Effector memory CD8-positive, alpha-beta T cell (primary cell): ENCODE results near the gene NDST1.

Source experiments
- ATAC-seq: fragments of 150-1000 bp; cut with Tn5 transposase; replicated peaks from 2 replicates; pipeline ENCODE4 v1.10.0; 2021; ENCODE audit warnings: mild to moderate bottlenecking, moderate library complexity
- DNase-seq, 3 experiments: peaks; one replicate each; pipeline ENCODE4 v3.0.0; 2021
- H3K27ac Mint-ChIP-seq, 2 donors: one replicate each; pipeline ENCODE4 v1.8.0; 2022; ENCODE audit warnings: mild to moderate bottlenecking in 2 of 2, mixed read lengths in 2 of 2, moderate library complexity in 2 of 2
- H3K27me3 Mint-ChIP-seq, 2 donors: one replicate each; pipeline ENCODE4 v1.8.0; 2022; ENCODE audit warnings: mixed read lengths in 2 of 2
- H3K36me3 Mint-ChIP-seq: one replicate; pipeline ENCODE4 v1.8.0; 2022; ENCODE audit warnings: mild to moderate bottlenecking, moderate library complexity, mixed read lengths; ENCODE audit not compliant: insufficient read depth
- H3K4me1 Mint-ChIP-seq, 2 donors: one replicate each; pipeline ENCODE4 v1.8.0; 2022; ENCODE audit warnings: low read depth in 2 of 2, mixed read lengths in 2 of 2
- H3K4me3 Mint-ChIP-seq, 2 donors: one replicate each; pipeline ENCODE4 v1.8.0; 2022; ENCODE audit warnings: mild to moderate bottlenecking in 2 of 2, mixed read lengths in 2 of 2, moderate library complexity in 2 of 2
- H3K9me3 Mint-ChIP-seq, 2 donors: one replicate each; pipeline ENCODE4 v1.8.0; 2022; ENCODE audit warnings: mixed read lengths in 2 of 2

NDST1 gene

DNA sequence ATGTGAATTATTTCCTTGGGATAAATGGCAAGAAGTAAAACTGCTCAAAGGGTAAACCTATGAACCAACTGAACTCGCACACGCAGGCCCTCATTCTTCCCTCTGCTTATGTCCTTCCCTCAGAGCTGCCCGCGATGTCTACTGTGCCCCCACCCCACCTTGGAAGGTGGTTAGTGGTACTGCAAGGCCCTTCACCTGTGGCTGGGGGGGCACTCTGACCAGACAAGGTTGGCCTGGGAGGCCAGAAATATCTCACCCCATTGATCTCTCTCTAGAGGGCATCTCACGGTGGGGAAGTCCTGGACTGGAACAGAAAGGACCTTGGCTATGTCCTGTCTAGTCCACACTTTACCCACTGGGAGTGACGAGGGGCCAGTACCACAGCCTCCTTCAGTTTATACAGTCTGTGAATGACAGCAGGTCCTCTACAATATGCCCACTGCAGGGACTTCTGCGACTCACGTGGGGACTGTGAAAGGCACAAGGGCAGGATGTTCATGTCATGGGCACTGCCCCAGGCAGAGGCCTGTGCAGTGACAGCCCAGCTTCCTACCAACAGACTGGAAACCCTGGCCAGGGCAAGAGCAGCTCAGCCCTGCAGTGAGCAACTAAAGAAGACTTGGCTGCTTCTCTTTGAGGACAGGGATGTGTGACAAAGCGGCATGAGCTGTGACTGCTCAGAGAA lies 75.8 kb downstream of the NDST1 start:
- Mint-ChIP-seq H3K4me3 (no peak overlapping the region), H3K36me3 (no peaks in the 10 kb centered on the region), H3K4me1 (no peaks in the 10 kb centered on the region), H3K27me3 (peaks cover 8 to 35% of the 10 kb centered on the region in 2 donors), H3K27ac (no peak overlapping the region), H3K9me3 (no peaks in the 10 kb centered on the region)
- DNase-seq (no peak), ATAC-seq (no peak)

DNA sequence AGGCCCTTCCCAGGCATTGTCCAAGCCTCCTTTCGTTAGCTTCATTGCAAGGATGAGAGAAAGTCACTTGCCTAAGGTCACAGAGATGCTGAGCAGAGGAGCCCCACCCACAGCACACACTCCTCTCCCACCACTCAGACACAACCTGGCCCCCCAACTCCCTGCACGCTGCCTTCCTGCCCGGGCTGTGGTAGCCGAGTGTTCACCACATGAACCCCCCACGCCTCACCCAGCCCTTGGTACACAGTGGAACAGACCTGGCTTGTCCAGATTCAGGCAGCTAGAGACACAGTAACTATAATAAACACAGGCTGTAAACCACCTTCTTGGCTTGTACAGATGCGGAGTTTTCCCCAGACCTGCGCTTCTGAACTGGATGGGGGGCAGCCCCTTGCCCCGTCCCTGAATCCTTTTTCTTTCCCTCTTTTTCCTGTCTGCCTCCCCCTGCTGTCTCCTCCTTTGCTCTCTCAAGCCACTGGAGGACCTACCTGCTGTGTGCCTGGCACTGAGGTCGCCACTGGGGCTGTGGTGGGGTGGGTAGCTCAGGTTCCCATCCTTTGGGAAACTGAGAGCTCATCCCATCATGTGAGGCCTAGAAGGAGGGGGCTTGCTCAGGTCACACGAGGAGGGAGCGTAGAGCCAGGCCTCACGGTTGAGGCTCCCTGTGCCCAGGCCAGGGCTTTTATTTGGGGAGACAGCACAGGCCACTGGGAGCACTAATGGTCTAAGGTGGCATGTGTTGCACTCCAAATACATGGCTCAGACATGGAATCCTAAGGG lies 76.8 kb downstream of the NDST1 start:
- Mint-ChIP-seq H3K36me3 (no peaks in the 10 kb centered on the region), H3K27ac (no peak overlapping the region), H3K4me3 (no peak overlapping the region), H3K27me3 (peaks cover 8 to 25% of the 10 kb centered on the region in 2 donors), H3K4me1 (no peaks in the 10 kb centered on the region), H3K9me3 (no peaks in the 10 kb centered on the region)
- ATAC-seq, result no peak
- no peak for DNase-seq

DNA sequence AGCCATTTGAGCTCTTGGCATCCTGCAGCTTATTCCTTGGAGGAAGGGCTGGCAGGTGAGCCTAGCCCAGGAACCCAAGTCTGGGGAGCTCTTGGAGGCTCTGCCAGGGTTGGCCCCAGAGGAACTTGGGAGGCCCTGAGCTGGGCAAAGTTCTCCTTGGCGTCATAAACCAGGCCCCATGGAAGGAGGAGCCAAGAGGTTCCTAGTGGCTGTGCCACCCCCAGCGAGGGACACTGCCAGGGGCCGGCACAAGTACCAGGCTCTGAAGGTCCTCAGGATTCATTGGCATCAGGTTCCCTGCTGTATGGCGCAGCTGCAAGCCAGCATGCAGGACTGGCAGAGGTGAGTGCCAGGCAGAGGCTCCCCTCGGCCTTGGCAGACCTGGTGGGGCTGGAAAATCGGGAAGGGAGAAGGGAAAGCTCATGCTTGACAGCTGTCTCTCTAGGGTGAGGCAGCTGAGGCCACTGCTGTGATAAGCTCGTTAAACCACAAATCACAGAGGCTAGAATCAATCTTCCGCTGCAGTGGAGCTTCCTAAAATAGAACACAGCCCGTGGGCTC lies 77.9 kb downstream of the NDST1 start:
- H3K36me3 Mint-ChIP-seq, result no peaks in the 10 kb centered on the region
- no peak overlapping the region for H3K27ac Mint-ChIP-seq
- H3K4me1 Mint-ChIP-seq, result no peaks in the 10 kb centered on the region
- ATAC-seq (no peak), DNase-seq (no peak)
- no peak overlapping the region for H3K4me3 Mint-ChIP-seq
- H3K27me3 Mint-ChIP-seq, result peaks cover 8 to 14% of the 10 kb centered on the region in 2 donors
- no peaks in the 10 kb centered on the region for H3K9me3 Mint-ChIP-seq

DNA sequence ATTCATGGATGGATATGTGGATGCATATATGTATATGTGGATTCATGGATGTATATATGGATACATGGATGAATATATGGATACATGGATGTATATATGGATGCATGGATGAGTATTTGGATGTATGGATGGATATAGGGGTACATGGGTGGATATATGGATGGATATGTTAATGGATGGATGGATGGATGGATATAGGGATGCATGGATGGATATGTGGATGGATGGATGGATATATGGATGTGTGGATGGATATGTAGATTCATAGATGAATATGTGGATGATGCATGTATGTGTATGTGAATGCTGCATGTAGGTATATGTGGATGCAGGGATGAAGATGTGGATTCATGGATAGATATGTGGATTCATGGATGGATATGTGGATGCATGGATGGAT lies 79.1 kb downstream of the NDST1 start:
- Mint-ChIP-seq H3K27me3 (peaks cover 2 to 4% of the 10 kb centered on the region in 2 donors), H3K4me1 (no peaks in the 10 kb centered on the region), H3K36me3 (no peaks in the 10 kb centered on the region), H3K27ac (no peak overlapping the region), H3K4me3 (no peak overlapping the region), H3K9me3 (no peaks in the 10 kb centered on the region)
- ATAC-seq, result no peak
- no peak for DNase-seq

DNA sequence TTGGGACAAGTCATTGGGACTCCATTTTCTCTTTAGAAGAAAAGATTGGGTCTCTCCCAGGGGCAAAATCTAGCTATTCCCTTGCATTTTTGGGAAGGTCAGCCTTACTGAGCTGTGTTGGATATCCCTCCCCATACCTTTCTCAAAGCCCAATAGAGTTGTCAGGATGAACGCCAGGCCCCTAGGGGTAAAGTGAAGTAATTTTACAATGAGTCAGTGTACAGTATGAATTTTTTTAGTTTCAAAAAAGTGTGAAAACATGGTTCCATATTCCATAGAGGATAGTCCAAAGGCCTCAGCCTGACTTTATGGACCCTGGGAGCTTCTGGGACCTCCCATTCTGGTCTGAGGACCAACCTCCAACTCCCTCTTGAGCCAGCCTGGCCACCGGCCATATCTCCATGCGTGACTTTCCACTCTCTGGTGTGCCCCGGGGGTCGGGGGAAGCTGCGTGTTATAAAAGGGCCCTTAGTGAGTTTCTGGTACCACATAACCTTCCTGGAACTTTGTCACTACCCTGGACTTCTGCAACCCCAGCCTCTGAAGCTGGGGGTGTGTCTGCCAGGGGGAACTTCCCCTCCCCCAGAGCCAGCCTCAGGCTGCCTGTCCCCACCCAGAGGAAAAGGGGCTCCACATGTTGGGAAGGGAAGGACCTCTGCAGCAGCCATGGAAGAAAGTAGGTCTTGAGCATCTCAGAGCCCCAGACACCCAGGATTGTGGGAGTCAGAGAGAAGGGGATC lies 80.1 kb downstream of the NDST1 start:
- Mint-ChIP-seq H3K4me1 (no peaks in the 10 kb centered on the region), H3K4me3 (no peak overlapping the region), H3K9me3 (no peaks in the 10 kb centered on the region), H3K27ac (no peak overlapping the region), H3K36me3 (no peaks in the 10 kb centered on the region), H3K27me3 (no peaks in the 10 kb centered on the region)
- ATAC-seq (no peak), DNase-seq (no peak)

DNA sequence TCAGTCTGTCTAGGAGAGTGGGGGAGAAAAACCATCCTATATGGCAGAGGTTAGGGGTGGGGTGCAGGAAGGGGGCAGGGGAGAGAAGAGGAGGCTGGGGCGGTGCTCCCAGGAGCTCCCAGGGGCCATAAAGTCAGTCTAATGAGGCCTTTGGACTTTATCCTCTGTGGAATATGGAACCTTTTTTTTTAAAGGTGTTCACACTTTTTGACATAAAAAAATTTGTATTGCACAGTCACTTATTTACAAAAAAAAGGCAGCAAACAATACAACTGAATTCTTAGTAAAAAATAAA lies 80.6 kb downstream of the NDST1 start:
- H3K27ac Mint-ChIP-seq, result no peak overlapping the region
- ATAC-seq (no peak), DNase-seq (no peak)
- no peaks in the 10 kb centered on the region for H3K9me3 Mint-ChIP-seq
- H3K4me3 Mint-ChIP-seq, result no peak overlapping the region
- H3K36me3 Mint-ChIP-seq, result no peaks in the 10 kb centered on the region
- no peaks in the 10 kb centered on the region for H3K4me1 Mint-ChIP-seq
- no peaks in the 10 kb centered on the region for H3K27me3 Mint-ChIP-seq

DNA sequence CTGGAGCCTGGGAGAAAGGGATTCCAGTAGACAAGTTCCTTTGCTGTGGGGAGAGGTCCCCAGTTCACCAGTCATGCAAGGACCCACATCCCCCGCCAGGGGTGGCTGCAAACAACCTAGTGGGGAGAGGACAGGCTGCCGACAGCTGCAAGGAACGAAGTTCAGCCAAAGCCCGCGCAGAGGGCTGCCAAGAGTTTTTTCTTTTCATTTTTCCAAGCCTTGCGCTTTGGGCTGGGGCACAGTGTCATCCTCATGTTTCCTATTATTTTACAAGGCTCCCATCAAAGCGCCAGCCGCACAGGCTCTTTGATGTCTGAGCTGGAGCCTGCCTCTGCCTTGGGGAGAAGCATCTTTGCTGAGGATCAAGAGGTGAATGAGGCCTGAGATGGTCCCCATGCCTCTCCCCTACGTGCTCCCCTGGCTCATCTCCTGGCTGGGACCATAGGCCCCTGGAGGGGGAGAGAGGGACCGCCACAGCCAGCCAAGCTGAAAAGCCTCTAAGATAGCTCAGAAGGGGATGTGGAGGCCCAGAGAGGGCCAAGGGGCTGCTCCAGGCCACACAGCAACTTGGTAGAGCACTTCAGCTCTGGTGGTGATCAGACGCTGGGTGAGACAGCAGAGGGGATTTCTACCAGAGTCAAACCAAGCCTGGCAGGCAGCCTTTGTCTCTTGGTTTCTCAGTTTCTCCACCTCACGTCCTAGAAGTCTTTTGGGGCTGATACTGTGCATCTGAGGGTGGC lies 82.1 kb downstream of the NDST1 start:
- ATAC-seq, result no peak
- H3K36me3 Mint-ChIP-seq, result peaks cover 2% of the 10 kb centered on the region
- H3K4me1 Mint-ChIP-seq, result no peaks in the 10 kb centered on the region
- H3K4me3 Mint-ChIP-seq, result no peak overlapping the region
- DNase-seq, result no peak
- H3K27ac Mint-ChIP-seq, result no peak overlapping the region
- H3K27me3 Mint-ChIP-seq, result no peaks in the 10 kb centered on the region
- no peaks in the 10 kb centered on the region for H3K9me3 Mint-ChIP-seq

DNA sequence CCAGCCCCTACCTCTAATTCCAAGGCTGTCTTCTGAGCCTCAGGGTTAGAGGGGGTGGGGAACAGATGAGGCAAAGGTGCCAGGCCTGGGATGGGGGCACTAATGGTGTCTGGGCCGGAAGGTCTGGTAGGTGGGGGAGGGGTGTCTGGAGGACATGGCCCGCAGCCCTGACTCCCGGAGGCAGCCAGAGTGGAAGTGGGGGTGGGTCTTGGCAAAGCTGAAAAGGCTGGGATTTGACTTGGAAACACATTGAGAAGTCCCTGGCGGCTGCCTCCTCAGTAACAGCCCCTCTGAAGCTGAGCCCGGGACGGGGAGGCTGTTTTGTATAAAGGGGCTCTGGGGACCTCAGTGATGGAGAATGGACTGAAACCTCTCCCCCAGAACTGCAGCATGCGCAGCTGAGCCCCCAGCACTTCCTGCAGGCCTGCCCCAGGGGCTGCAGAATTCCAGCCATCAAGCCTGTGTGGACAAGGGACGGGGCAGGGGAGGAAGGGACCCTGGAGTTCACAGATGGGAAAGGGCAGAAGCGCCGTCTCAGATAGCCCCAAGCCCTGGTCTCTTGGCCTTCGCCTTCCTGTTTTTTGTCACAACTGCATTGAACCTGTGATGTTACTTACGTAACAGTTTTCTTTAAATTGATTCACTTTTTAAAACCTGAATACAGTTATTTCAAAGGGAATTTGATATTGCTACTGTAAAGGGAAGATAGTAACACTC lies 83.2 kb downstream of the NDST1 start:
- H3K4me1 Mint-ChIP-seq, result no peaks in the 10 kb centered on the region
- H3K27me3 Mint-ChIP-seq, result no peaks in the 10 kb centered on the region
- H3K9me3 Mint-ChIP-seq, result no peaks in the 10 kb centered on the region
- H3K36me3 Mint-ChIP-seq, result peaks cover 2% of the 10 kb centered on the region
- H3K27ac Mint-ChIP-seq, result no peak overlapping the region
- DNase-seq (no peak), ATAC-seq (no peak)
- no peak overlapping the region for H3K4me3 Mint-ChIP-seq

DNA sequence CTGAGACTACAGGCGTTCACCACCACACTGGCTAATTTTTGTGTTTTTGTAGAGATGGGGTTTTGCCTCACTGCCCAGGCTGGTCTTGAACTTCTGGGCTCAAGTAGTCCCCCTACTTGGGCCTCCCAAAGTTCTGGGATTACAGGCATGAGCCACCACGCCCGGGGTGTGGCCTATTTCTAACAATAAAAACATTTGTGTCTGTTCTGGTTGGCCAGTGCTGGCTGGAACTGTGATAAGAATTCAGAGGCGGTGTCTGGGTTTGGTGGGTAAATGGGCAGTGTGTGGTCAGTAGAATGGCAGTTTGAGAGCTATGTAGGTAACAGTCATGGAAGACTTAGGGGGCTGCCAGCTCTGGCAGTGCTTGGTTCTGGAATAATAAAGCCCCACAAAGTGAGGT lies 85.7 kb downstream of the NDST1 start:
- peaks cover 2% of the 10 kb centered on the region for H3K36me3 Mint-ChIP-seq
- ATAC-seq, result no peak
- H3K4me1 Mint-ChIP-seq, result no peaks in the 10 kb centered on the region

DNA sequence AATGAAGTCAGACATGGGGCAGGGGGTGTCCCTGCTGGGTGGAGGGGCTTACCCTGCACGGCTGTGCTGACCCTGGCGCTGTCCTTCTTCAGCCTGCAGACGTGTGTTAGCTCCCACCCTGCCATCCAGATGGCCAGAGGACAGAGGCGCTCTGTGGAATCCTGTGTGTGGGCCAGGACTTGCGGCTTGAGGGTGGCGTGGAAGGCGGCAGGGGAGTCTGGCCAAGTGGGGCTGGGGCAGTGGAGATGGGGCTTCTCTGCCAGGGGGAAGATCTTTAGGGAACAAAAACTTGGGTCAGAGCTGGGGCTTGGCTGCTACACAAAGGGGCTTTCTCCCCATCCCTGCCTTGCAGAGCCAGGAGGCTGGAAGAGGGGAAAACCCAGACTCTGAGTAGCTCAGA lies 86.1 kb downstream of the NDST1 start:
- Mint-ChIP-seq H3K36me3 (peaks cover 2% of the 10 kb centered on the region), H3K9me3 (no peaks in the 10 kb centered on the region), H3K4me3 (no peak overlapping the region), H3K27me3 (peaks cover 0 to 8% of the 10 kb centered on the region in 2 donors), H3K4me1 (no peaks in the 10 kb centered on the region), H3K27ac (no peak overlapping the region)
- DNase-seq (no peak), ATAC-seq (no peak)

More for the DNA sequence above, 85.7 kb downstream of the NDST1 start:
- Mint-ChIP-seq H3K27ac (no peak overlapping the region), H3K9me3 (no peaks in the 10 kb centered on the region), H3K27me3 (peaks cover 0 to 7% of the 10 kb centered on the region in 2 donors), H3K4me3 (no peak overlapping the region)
- no peak for DNase-seq

DNA sequence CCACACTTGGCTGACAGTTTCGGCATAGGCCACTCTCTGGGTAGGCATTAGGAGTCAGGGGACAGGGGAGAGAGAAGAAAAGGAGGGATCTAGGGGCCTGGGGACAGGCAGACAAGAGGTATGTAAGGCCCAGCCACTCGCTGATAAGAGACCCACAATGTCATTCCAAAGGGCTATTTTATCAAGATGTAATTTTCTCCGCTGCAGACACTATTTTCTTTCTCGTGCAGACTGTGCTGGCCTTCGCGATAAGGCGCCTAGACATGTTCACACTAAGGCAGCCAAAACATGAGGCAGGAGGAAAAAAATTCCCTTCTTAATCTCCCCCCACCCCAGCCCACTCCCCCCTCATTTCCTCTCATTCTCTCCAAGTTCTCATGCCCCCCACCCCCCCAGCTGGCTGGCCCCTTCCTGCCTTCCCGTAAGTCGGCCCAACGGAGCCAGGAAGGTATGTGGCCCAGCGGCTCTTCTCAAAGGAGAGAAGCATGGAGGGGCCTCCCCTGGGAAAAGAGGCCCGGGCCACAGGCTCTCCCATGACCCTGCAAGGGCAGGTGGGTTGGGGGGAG lies 87.6 kb downstream of the NDST1 start:
- H3K36me3 Mint-ChIP-seq, result peaks cover 2% of the 10 kb centered on the region
- H3K27ac Mint-ChIP-seq, result no peak overlapping the region
- ATAC-seq (no peak), DNase-seq (no peak)
- H3K4me3 Mint-ChIP-seq, result no peak overlapping the region
- H3K27me3 Mint-ChIP-seq, result peaks cover 6 to 20% of the 10 kb centered on the region in 2 donors
- H3K9me3 Mint-ChIP-seq, result no peaks in the 10 kb centered on the region
- no peaks in the 10 kb centered on the region for H3K4me1 Mint-ChIP-seq

DNA sequence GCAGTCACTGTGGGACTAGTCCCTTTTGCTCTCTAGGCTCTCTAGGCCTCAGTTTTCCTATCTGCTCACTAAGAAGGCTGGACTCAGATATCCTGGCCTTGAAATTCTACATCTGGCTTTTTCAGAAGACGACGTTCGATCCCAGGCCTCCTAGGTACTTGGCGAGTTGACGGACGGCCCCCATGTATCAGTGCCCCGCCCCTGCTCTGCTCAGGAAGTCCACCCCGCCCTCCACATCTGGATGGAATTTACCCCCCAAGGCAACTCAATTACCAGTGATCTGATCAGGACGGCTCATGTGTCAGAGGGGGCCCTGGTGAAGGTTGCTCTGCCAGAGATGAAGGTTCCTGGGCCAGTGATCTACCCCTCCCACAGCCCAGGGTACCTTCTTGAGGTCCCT lies 88.4 kb downstream of the NDST1 start:
- H3K9me3 Mint-ChIP-seq, result no peaks in the 10 kb centered on the region
- no peak overlapping the region for H3K27ac Mint-ChIP-seq
- no peak for ATAC-seq
- no peak for DNase-seq
- H3K27me3 Mint-ChIP-seq, result peaks cover 9 to 22% of the 10 kb centered on the region in 2 donors
- no peaks in the 10 kb centered on the region for H3K4me1 Mint-ChIP-seq
- H3K36me3 Mint-ChIP-seq, result peaks cover 2% of the 10 kb centered on the region
- H3K4me3 Mint-ChIP-seq, result no peak overlapping the region
